ENCODE measurements around the gene SLC6A7.

Gene SLC6A7

GRCh38 chr5:150174285-150174684 lies 15.6 kb upstream of the SLC6A7 start:
- no peak for DNase-seq (ENCODE audit: low spot score)

GRCh38 chr5:150175076-150175475 lies 14.8 kb upstream of the SLC6A7 start:
- no peak for DNase-seq (ENCODE audit: low spot score)

GRCh38 chr5:150175536-150175935 lies 14.3 kb upstream of the SLC6A7 start:
- peak; percentile 55 for DNase-seq (ENCODE audit: low spot score)

- no peak for DNase-seq (ENCODE audit: low spot score)
Measured at GRCh38 chr5:150176745-150177477, 13.0 kb upstream of the SLC6A7 start.

GRCh38 chr5:150177721-150178120 lies 12.1 kb upstream of the SLC6A7 start:
- no peak for DNase-seq (ENCODE audit: low spot score)

- DNase-seq (ENCODE audit: low spot score), result no peak
Measured at GRCh38 chr5:150178262-150178661, 11.6 kb upstream of the SLC6A7 start.

- no peak for DNase-seq (ENCODE audit: low spot score)
Measured at GRCh38 chr5:150179019-150179620, 10.7 kb upstream of the SLC6A7 start.

- DNase-seq (ENCODE audit: low spot score), result peak; percentile 67
Measured at GRCh38 chr5:150180241-150181026, 9.4 kb upstream of the SLC6A7 start.

GRCh38 chr5:150181027-150181426 lies 8.8 kb upstream of the SLC6A7 start:
- peak; percentile 35 for DNase-seq (ENCODE audit: low spot score)

- DNase-seq (ENCODE audit: low spot score), result no peak
Measured at GRCh38 chr5:150181766-150182545, 7.9 kb upstream of the SLC6A7 start.

GRCh38 chr5:150182774-150183173 lies 7.1 kb upstream of the SLC6A7 start:
- DNase-seq (ENCODE audit: low spot score), result no peak

- no peak for DNase-seq (ENCODE audit: low spot score)
Measured at GRCh38 chr5:150183436-150183835, 6.4 kb upstream of the SLC6A7 start.

- DNase-seq (ENCODE audit: low spot score), result no peak
Measured at GRCh38 chr5:150184006-150184405, 5.9 kb upstream of the SLC6A7 start.

- no peak for DNase-seq (ENCODE audit: low spot score)
Measured at GRCh38 chr5:150184990-150185912, 4.6 kb upstream of the SLC6A7 start.

- DNase-seq (ENCODE audit: low spot score), result no peak
Measured at GRCh38 chr5:150186137-150186536, 3.7 kb upstream of the SLC6A7 start.

- DNase-seq (ENCODE audit: low spot score), result no peak
Measured at GRCh38 chr5:150186897-150187296, 3.0 kb upstream of the SLC6A7 start.

- DNase-seq (ENCODE audit: low spot score), result no peak
Measured at GRCh38 chr5:150188146-150188842, 1.6 kb upstream of the SLC6A7 start.

- DNase-seq (ENCODE audit: low spot score), result no peak
Measured at GRCh38 chr5:150189326-150189725, 536 bp upstream of the SLC6A7 start.

GRCh38 chr5:150190503-150190979 lies 679 bp downstream of the SLC6A7 start:
- no peak for DNase-seq (ENCODE audit: low spot score)

- no peak for DNase-seq (ENCODE audit: low spot score)
Measured at GRCh38 chr5:150190987-150191386, 1.1 kb downstream of the SLC6A7 start.
